ENCODE measurements around the gene ANO6.

- TF ChIP-seq, protein P1, sequence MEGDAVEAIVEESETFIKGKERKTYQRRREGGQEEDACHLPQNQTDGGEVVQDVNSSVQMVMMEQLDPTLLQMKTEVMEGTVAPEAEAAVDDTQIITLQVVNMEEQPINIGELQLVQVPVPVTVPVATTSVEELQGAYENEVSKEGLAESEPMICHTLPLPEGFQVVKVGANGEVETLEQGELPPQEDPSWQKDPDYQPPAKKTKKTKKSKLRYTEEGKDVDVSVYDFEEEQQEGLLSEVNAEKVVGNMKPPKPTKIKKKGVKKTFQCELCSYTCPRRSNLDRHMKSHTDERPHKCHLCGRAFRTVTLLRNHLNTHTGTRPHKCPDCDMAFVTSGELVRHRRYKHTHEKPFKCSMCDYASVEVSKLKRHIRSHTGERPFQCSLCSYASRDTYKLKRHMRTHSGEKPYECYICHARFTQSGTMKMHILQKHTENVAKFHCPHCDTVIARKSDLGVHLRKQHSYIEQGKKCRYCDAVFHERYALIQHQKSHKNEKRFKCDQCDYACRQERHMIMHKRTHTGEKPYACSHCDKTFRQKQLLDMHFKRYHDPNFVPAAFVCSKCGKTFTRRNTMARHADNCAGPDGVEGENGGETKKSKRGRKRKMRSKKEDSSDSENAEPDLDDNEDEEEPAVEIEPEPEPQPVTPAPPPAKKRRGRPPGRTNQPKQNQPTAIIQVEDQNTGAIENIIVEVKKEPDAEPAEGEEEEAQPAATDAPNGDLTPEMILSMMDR (IDR thresholded peaks at IDR 0.05): no peak
- TF ChIP-seq POLR2A (IDR thresholded peaks at IDR 0.05): no peak
These were observed 1.8 kb upstream of the ANO6 start for GRCh38 chr12:45214071-45214470.
